ENCODE measurements around the gene GPC2. TPM values are rescaled to one million over a fixed set of nuclear protein-coding genes. Genes with fewer than 3 reads are reported as not detected.
"Not testable (repeated sequence)": the region's sequence is repeated elsewhere in the genome, so short reads cannot be mapped to it uniquely, and the experiment has no call there.

Gene GPC2
- polyA plus RNA-seq, 1 experiment: 1.9 TPM

- Histone ChIP-seq H3K27me3 (ENCODE audit: control insufficient read depth, insufficient read depth, low read length) (no peaks in the 10 kb centered on the region; the same call in 1 of the 2 replicates), H3K36me3 (ENCODE audit: control insufficient read depth, insufficient read depth, low read length) (no peaks in the 10 kb centered on the region), H3K4me3 (ENCODE audit: low read depth, low read length) (no peak overlapping the region)
- POLR2A ChIA-PET: no interaction called here
- DNase-seq (ENCODE audit: low read depth): no peak
- CTCF ChIA-PET: no interaction called here
- no peak for TF ChIP-seq CTCF (IDR thresholded peaks at IDR 0.05; ENCODE audit: insufficient read depth, low read depth, low read length)
Measured at GRCh38 chr7:100198266-100198665, 21.1 kb upstream of the GPC2 start.

GRCh38 chr7:100195901-100196322, 18.7 kb upstream of the GPC2 start:
- CTCF ChIA-PET: interaction anchor here (0.6 to 2.5 kb wide), 3 partner anchors 23 to 180 kb away, joined by 3 to 10 read pairs (median 6); no protein-coding TSS in a partner anchor
- POLR2A ChIA-PET: not testable (repeated sequence)

GRCh38 chr7:100195222-100195621, 18.0 kb upstream of the GPC2 start:
- H3K36me3 ChIP-seq (ENCODE audit: control insufficient read depth, insufficient read depth, low read length): no peaks in the 10 kb centered on the region
- ChIA-PET CTCF (interaction anchor here (0.6 to 2.5 kb wide), 2 partner anchors 62 to 65 kb away, joined by 3 to 10 read pairs; no protein-coding TSS in a partner anchor), POLR2A (no interaction called here)
- H3K4me3 ChIP-seq (ENCODE audit: low read depth, low read length): no peak overlapping the region
- TF ChIP-seq CTCF (IDR thresholded peaks at IDR 0.05; ENCODE audit: insufficient read depth, low read depth, low read length): no peak
- no peak for DNase-seq (ENCODE audit: low read depth)
- H3K27me3 ChIP-seq (ENCODE audit: control insufficient read depth, insufficient read depth, low read length): no peaks in the 10 kb centered on the region; the same call in 1 of the 2 replicates

More at GRCh38 chr7:100195901-100196322, 18.7 kb upstream of the GPC2 start:
- DNase-seq (ENCODE audit: low read depth); H3K4me3 ChIP-seq (ENCODE audit: low read depth, low read length); H3K27me3 ChIP-seq (ENCODE audit: control insufficient read depth, insufficient read depth, low read length); H3K36me3 ChIP-seq (ENCODE audit: control insufficient read depth, insufficient read depth, low read length): not testable (repeated sequence)

GRCh38 chr7:100192969-100193368, 15.8 kb upstream of the GPC2 start:
- no peak for TF ChIP-seq CTCF (IDR thresholded peaks at IDR 0.05; ENCODE audit: insufficient read depth, low read depth, low read length)
- H3K4me3 ChIP-seq (ENCODE audit: low read depth, low read length): no peak overlapping the region
- CTCF ChIA-PET: interaction anchor here (1.1 to 1.9 kb wide), 4 partner anchors 10 to 26 kb away, joined by 3 to 5 read pairs (median 4); no protein-coding TSS in a partner anchor
- DNase-seq (ENCODE audit: low read depth): no peak
- no peaks in the 10 kb centered on the region for H3K36me3 ChIP-seq (ENCODE audit: control insufficient read depth, insufficient read depth, low read length)
- no peaks in the 10 kb centered on the region for H3K27me3 ChIP-seq (ENCODE audit: control insufficient read depth, insufficient read depth, low read length)
- POLR2A ChIA-PET: no interaction called here

- POLR2A ChIA-PET; H3K4me3 ChIP-seq (ENCODE audit: low read depth, low read length); DNase-seq (ENCODE audit: low read depth); H3K27me3 ChIP-seq (ENCODE audit: control insufficient read depth, insufficient read depth, low read length); H3K36me3 ChIP-seq (ENCODE audit: control insufficient read depth, insufficient read depth, low read length): not testable (repeated sequence)
- CTCF ChIA-PET: interaction anchor here (1.1 to 1.4 kb wide), 3 partner anchors 10 to 26 kb away, joined by 3 to 5 read pairs (median 3); no protein-coding TSS in a partner anchor
Measured at GRCh38 chr7:100192281-100192862, 15.2 kb upstream of the GPC2 start.

GRCh38 chr7:100191775-100192174, 14.6 kb upstream of the GPC2 start:
- CTCF ChIA-PET: interaction anchor here (1.1 kb wide), 1 partner anchor 10 kb away, joined by 5 read pairs; no protein-coding TSS in a partner anchor
- POLR2A ChIA-PET: no interaction called here
- no peak for DNase-seq (ENCODE audit: low read depth)
- no peak for TF ChIP-seq CTCF (IDR thresholded peaks at IDR 0.05; ENCODE audit: insufficient read depth, low read depth, low read length)
- Histone ChIP-seq H3K27me3 (ENCODE audit: control insufficient read depth, insufficient read depth, low read length) (no peaks in the 10 kb centered on the region), H3K4me3 (ENCODE audit: low read depth, low read length) (no peak overlapping the region), H3K36me3 (ENCODE audit: control insufficient read depth, insufficient read depth, low read length) (no peaks in the 10 kb centered on the region)
